HG03571 (cell line): ENCODE measurements around the gene STX12.
"Not testable (repeated sequence)": the region's sequence is repeated elsewhere in the genome, so short reads cannot be mapped to it uniquely, and the experiment has no call there.

Source experiments
- ATAC-seq: cut with Tn5 transposase; IDR thresholded peaks from one replicate; pipeline ENCODE4 v1.9.1; 2021; ENCODE audit not compliant: unreplicated experiment

The STX12 gene

DNA sequence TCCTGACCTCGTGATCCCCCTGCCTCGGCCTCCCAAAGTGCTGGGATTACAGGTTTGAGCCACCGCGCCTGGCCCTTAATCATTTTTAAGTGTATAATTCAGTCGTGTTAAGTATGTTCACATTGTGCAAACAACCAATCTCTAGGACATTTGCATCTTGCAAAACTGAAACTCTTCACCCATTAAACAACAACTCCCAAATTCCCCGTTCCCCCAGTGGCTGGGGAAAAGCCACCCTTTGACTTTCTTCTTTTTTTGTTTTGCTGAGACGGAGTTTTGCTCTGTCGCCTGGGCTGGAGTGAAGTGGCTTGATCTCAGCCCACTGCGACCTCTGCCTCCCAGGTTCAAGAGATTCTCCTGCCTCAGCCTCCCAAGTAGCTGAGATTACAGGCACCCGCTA, 92.8 kb downstream of the STX12 start:
- ATAC-seq: no peak

- ATAC-seq: no peak
Measured at GRCh38 chr1:27868556-27868931, 95.5 kb downstream of the STX12 start.

DNA sequence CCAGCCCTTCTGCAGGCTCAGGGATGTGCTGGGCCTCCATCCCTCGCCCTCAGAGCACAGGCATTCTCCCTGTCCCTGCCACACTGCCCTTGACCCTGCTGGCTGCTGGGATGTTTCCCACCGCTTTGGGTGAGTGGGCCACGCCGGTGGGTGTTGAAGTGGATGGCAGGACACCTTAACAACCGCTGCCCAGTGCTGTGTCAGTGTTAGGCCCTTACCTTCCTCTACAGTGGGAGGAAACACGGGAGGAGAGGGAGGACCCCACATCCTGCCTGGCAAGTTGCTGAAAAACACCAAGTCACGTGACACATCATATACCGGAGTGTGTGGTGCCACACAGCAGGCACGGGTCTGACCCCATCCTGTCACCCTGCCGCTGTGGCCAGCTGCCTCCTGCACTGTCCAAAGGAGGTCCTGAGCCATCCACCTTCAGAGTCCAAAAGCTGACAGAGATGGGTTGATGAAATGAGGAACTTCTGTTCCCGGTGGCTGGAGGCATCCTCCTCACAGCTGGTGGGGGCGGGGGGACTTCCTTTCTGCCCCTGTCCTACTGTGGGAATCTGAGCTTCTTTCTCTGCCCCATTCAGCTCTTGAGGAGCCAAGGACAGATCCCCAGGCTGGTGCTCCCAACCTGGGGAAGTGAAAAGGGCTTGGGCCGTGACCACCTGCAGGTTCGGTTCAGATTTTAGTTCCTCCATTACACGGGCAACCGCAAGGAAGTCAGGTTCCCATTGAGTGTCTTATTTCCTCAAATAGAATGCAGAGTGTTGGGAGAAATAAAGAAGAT, 96.1 kb downstream of the STX12 start:
- ATAC-seq: no peak

GRCh38 chr1:27869719-27870085, 96.7 kb downstream of the STX12 start:
- ATAC-seq: no peak

DNA sequence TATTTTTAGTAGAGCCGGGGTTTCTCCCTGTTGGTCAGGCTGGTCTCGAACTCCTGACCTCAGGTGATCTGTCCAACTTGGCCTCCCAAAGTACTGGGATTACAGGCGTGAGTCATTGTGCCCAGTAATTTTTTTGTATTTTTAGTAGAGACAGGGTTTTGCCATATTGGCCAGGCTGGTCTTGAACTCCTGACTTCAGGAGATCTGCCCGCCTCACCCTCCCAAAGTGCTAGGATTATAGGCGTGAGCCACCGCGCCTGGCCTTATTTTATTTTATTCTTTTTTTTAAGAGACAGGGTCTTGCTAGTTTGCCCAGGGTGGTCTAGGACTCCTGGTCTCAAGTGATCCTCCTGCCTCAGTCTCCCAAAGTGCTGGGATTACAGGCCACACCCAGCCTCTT, 98.1 kb downstream of the STX12 start:
- not testable (repeated sequence) for ATAC-seq

DNA sequence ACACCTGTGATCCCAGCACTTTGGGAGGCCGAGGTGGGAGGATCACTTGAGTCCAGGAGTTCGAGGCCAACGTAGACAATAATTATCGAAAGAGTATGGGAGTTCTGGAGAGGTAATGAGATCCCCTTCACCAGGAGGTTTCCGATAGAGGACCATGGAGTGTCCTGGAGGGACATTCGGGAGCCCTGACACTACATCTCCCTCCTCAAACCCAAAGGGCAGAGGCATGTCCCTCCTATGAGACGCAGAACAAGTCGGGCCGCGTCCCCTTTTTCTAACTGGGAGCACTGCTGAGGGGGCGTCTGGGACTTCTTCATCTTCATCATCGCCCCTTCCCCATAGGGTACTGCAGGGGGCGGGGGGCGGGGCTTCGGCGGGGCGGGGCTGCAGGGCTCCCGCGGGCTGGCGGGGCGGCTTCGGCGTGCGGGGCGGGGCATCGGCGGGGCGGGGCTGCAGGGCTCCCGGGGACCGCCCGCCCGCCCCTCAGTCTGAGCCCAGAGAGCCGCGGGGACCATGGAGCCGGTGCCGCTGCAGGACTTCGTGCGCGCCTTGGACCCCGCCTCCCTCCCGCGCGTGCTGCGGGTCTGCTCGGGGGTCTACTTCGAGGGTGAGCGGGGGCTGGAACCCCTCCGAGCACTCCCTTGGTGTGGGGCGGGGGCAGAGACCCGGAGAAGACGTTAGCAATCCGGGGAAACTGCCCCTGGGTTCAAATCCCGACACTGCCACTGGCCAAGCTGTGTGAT, 99.2 kb downstream of the STX12 start, which contains the start of gene THEMIS2:
Gene THEMIS2, plus strand, starts transcription at position 486 of the 743 bp plus-strand sequence. Its CDS starts 28 bp downstream, at position 514.
- no peak for ATAC-seq

- ATAC-seq: no peak
Measured at GRCh38 chr1:27872802-27873551, 100.0 kb downstream of the STX12 start.

DNA sequence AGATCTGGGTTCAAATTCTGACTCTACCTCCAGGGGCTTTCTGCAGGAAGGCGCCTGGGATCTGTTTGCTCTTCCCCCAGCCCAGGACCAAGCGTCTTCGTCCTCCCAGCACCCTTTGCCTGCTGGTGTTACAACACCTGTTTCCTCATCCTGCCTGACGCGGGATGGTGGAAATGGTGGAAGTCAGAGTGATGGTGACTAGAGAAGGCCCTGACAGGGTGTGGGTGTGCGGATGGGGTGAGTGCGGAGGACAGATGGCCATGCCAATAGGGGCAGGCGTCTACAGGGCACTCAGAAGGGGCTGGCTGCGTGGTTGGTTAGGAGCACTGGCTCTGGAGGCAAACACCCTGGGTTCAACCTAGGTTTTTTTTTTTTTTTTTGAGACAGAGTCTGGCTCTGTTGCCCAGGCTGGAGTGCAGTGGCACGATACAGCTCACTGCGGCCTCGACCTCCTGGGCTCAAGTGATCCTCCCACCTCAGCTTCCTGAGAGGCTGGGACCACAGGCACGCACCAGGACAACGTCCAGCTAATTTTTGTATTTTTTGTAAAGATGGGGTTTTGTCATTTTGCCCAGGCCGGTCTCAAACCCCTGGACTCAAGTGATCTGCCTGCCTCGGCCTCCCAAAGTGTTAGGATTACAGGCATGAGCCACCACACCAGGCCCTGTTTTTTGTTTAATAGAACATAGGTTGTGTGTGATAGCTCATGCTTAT, 100.8 kb downstream of the STX12 start:
- no peak for ATAC-seq
